OCI-LY7 (cell line): ENCODE results near the gene C2CD3. TPM values are rescaled to one million over a fixed set of nuclear protein-coding genes. Genes with fewer than 3 reads are reported as not detected.
A peak's percentile ranks its signal among the peaks of the same experiment; 100 is the strongest.

Experiments
- BruUV-seq: library from RNA; stranded (reverse); fragments of 400-500 nt; replicated peaks from 2 replicates; lab custom pipeline; 2021; lab: Mats Ljungman, UMichigan
- CTCF ChIA-PET: fragments of 300-600 bp; sonication (Branson Sonifier 250); formaldehyde crosslinking; loops from one replicate; lab custom pipeline; 2022; ENCODE audit warnings: antibody characterized with exemption; ENCODE audit not compliant: unreplicated experiment; lab: Charles Lee
- POLR2A ChIA-PET: fragments of 300-600 bp; sonication (Branson Sonifier 250); formaldehyde crosslinking; loops from one replicate; lab custom pipeline; 2022; ENCODE audit warnings: antibody characterized with exemption; lab: Charles Lee
- DNase-seq: peaks from one replicate; pipeline ENCODE4 v3.0.0-alpha.2; 2015; ENCODE audit warnings: low spot score
- H2AFZ ChIP-seq: fragments of 200-600 bp; sonication (generic), shearing (Covaris generic); 2 replicates; pipeline ENCODE4 v1.6.1; 2014; ENCODE audit warnings: mild to moderate bottlenecking, antibody characterized with exemption, low read length, moderate library complexity
- H3K27ac ChIP-seq: fragments of 200-600 bp; sonication (generic); 2 replicates; pipeline ENCODE4 v1.5.1; 2014; ENCODE audit warnings: mixed run types, low read depth, mild to moderate bottlenecking, moderate library complexity, low read length, inconsistent platforms; ENCODE audit not compliant: poor library complexity, severe bottlenecking
- H3K36me3 ChIP-seq: fragments of 200-600 bp; sonication (generic); 2 replicates; pipeline ENCODE4 v1.6.1; 2014; ENCODE audit warnings: mild to moderate bottlenecking, antibody characterized with exemption, low read length, moderate library complexity, mixed read lengths; ENCODE audit not compliant: insufficient read depth
- H3K4me1 ChIP-seq: fragments of 200-600 bp; sonication (generic); 2 replicates; pipeline ENCODE4 v1.5.1; 2014; ENCODE audit warnings: mild to moderate bottlenecking, low read length; ENCODE audit not compliant: insufficient read depth, poor library complexity, severe bottlenecking
- H3K4me2 ChIP-seq: fragments of 200-600 bp; sonication (generic); 2 replicates; pipeline ENCODE4 v1.6.1; 2014; ENCODE audit warnings: mild to moderate bottlenecking, low read length
- H3K4me3 ChIP-seq: fragments of 200-600 bp; sonication (generic); 2 replicates; pipeline ENCODE4 v1.5.1; 2014; ENCODE audit warnings: mild to moderate bottlenecking, low read depth, low read length; ENCODE audit not compliant: poor library complexity, severe bottlenecking
- H3K79me2 ChIP-seq: fragments of 200-600 bp; sonication (generic); 2 replicates; pipeline ENCODE4 v1.6.1; 2016; ENCODE audit warnings: low read depth, mild to moderate bottlenecking, low read length, moderate library complexity, mixed read lengths; ENCODE audit not compliant: insufficient read depth
- H3K9me2 ChIP-seq: fragments of 200-600 bp; sonication (generic); 2 replicates; pipeline ENCODE4 v1.6.1; 2016; ENCODE audit warnings: mild to moderate bottlenecking, low read length, mixed read lengths; ENCODE audit not compliant: insufficient read depth
- H3K9me3 ChIP-seq: fragments of 200-600 bp; sonication (generic); 2 replicates; pipeline ENCODE4 v1.6.1; 2014; ENCODE audit warnings: mild to moderate bottlenecking, mixed run types, low read length, mixed read lengths
- H4K20me1 ChIP-seq: fragments of 200-600 bp; sonication (generic); 2 replicates; pipeline ENCODE4 v1.6.1; 2014; ENCODE audit warnings: mild to moderate bottlenecking, antibody characterized with exemption, low read length, moderate library complexity, mixed read lengths; ENCODE audit not compliant: insufficient read depth
- EZH2phosphoT487 ChIP-seq: fragments of 200-600 bp; sonication (generic); IDR thresholded peaks from 2 replicates; pipeline ENCODE4 v1.6.1; 2018; ENCODE audit warnings: low read depth, borderline replicate concordance, mild to moderate bottlenecking, mixed run types, antibody characterized with exemption, low read length, moderate library complexity, mixed read lengths
- intact Hi-C: fragments of 100-400 bp; cut with micrococcal nuclease; formaldehyde crosslinking; loops from one replicate; pipeline ENCODE4 v1.10.0; 2022; ENCODE audit not compliant: unreplicated experiment
- total RNA-seq, 2 experiments: library from RNA; depleted of rRNA in 1 of 2; stranded (reverse); fragments of >200 nt in 1 of 2; shearing (Covaris generic) in 1 of 2; gene quantifications; 2 replicates each; pipeline ENCODE4 v1.2.3, GENCODE V29; 2014 to 2022
- TF ChIP-seq, protein P1 (sequence below): fragments of 200-600 bp; sonication (generic); conservative IDR thresholded peaks from 2 replicates; pipeline ENCODE4 v1.5.1; 2014; ENCODE audit warnings: mild to moderate bottlenecking, antibody characterized with exemption, low read length, moderate library complexity, mixed read lengths

C2CD3 gene
- total RNA-seq, 2 experiments from 2014 or later: 29.2 to 32.1 TPM

- peak; percentile 14 for DNase-seq
- Histone ChIP-seq H3K4me3 (no peak overlapping the region), H3K9me3 (no peaks in the 10 kb centered on the region), H3K27ac (no peak overlapping the region), H2AFZ (no peak overlapping the region), H3K4me1 (no peaks in the 10 kb centered on the region), H3K79me2 (no peaks in the 10 kb centered on the region), H3K36me3 (peaks cover 73% of the 10 kb centered on the region), H4K20me1 (no peaks in the 10 kb centered on the region), H3K4me2 (no peak overlapping the region), H3K9me2 (no peaks in the 10 kb centered on the region)
- no peak for TF ChIP-seq EZH2phosphoT487
- TF ChIP-seq, protein P1, sequence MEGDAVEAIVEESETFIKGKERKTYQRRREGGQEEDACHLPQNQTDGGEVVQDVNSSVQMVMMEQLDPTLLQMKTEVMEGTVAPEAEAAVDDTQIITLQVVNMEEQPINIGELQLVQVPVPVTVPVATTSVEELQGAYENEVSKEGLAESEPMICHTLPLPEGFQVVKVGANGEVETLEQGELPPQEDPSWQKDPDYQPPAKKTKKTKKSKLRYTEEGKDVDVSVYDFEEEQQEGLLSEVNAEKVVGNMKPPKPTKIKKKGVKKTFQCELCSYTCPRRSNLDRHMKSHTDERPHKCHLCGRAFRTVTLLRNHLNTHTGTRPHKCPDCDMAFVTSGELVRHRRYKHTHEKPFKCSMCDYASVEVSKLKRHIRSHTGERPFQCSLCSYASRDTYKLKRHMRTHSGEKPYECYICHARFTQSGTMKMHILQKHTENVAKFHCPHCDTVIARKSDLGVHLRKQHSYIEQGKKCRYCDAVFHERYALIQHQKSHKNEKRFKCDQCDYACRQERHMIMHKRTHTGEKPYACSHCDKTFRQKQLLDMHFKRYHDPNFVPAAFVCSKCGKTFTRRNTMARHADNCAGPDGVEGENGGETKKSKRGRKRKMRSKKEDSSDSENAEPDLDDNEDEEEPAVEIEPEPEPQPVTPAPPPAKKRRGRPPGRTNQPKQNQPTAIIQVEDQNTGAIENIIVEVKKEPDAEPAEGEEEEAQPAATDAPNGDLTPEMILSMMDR: peak; percentile 45; the same call in 1 of the 2 replicates
- no TSS peak for BruUV-seq
- POLR2A ChIA-PET: no interaction called here
- intact Hi-C loops: loop anchor here (2.0 kb wide), 1 partner anchor 126 kb away; no protein-coding TSS in a partner anchor
- CTCF ChIA-PET: no interaction called here
Observed at GRCh38 chr11:74090701-74091100, 80.1 kb downstream of the C2CD3 start.

- Histone ChIP-seq H3K4me2 (no peak overlapping the region), H4K20me1 (no peaks in the 10 kb centered on the region), H3K36me3 (peaks cover 61% of the 10 kb centered on the region), H3K79me2 (no peaks in the 10 kb centered on the region), H2AFZ (no peak overlapping the region), H3K9me2 (no peaks in the 10 kb centered on the region), H3K4me3 (no peak overlapping the region), H3K9me3 (no peaks in the 10 kb centered on the region), H3K27ac (no peak overlapping the region), H3K4me1 (no peaks in the 10 kb centered on the region)
- POLR2A ChIA-PET: interaction anchor here (0.6 to 1.0 kb wide), 3 partner anchors 11 to 559 kb away, joined by 3 to 8 read pairs (median 3); no protein-coding TSS in a partner anchor
- no peak for TF ChIP-seq EZH2phosphoT487
- TF ChIP-seq, protein P1: no peak
- no peak for DNase-seq
- intact Hi-C loops: no loop called here
- no TSS peak for BruUV-seq
- CTCF ChIA-PET: no interaction called here
Observed at GRCh38 chr11:74086242-74086884, 84.4 kb downstream of the C2CD3 start.

GRCh38 chr11:74085542-74085892 lies 85.3 kb downstream of the C2CD3 start:
- no peak for TF ChIP-seq EZH2phosphoT487
- TF ChIP-seq, protein P1: no peak
- Histone ChIP-seq H2AFZ (no peak overlapping the region), H4K20me1 (no peaks in the 10 kb centered on the region), H3K27ac (no peak overlapping the region), H3K36me3 (peaks cover 58% of the 10 kb centered on the region), H3K79me2 (no peaks in the 10 kb centered on the region), H3K4me3 (no peak overlapping the region), H3K9me3 (no peaks in the 10 kb centered on the region), H3K4me2 (no peak overlapping the region), H3K4me1 (no peaks in the 10 kb centered on the region), H3K9me2 (no peaks in the 10 kb centered on the region)
- ChIA-PET CTCF (no interaction called here), POLR2A (no interaction called here)
- DNase-seq: no peak
- BruUV-seq: no TSS peak
- intact Hi-C loops: no loop called here
